Karpas-422 (cell line): ENCODE results near the gene SYCP2. TPM values are rescaled to one million over a fixed set of nuclear protein-coding genes. Genes with fewer than 3 reads are reported as not detected.

Source experiments
- DNase-seq: peaks from one replicate; pipeline ENCODE4 v3.0.0-alpha.2; 2015
- H2AFZ ChIP-seq: fragments of 200-600 bp; sonication (generic); 2 replicates; pipeline ENCODE4 v1.6.1; 2014; ENCODE audit warnings: antibody characterized with exemption, low read length, mixed read lengths
- H3K27ac ChIP-seq: fragments of 200-600 bp; sonication (generic); 2 replicates; pipeline ENCODE4 v1.5.1; 2014; ENCODE audit warnings: mild to moderate bottlenecking, low read length, moderate library complexity
- H3K27me3 ChIP-seq: fragments of 200-600 bp; sonication (generic); 2 replicates; pipeline ENCODE4 v1.6.1; 2014; ENCODE audit warnings: low read length, mixed read lengths
- H3K36me3 ChIP-seq: fragments of 200-600 bp; sonication (generic); 2 replicates; pipeline ENCODE4 v1.6.1; 2014; ENCODE audit warnings: low read length, mixed read lengths; ENCODE audit not compliant: insufficient read depth
- H3K4me1 ChIP-seq: fragments of 200-600 bp; sonication (generic); 2 replicates; pipeline ENCODE4 v1.6.1; 2014; ENCODE audit warnings: mild to moderate bottlenecking, low read length, mixed read lengths
- H3K4me2 ChIP-seq: fragments of 200-600 bp; sonication (generic); 2 replicates; pipeline ENCODE4 v1.6.1; 2014; ENCODE audit warnings: low read length, low read depth, mild to moderate bottlenecking; ENCODE audit not compliant: poor library complexity, severe bottlenecking
- H3K4me3 ChIP-seq: fragments of 200-600 bp; sonication (generic); 2 replicates; pipeline ENCODE4 v1.5.1; 2014; ENCODE audit warnings: mild to moderate bottlenecking, antibody characterized with exemption, low read length, mixed read lengths
- H3K79me2 ChIP-seq: fragments of 200-600 bp; sonication (generic); 2 replicates; pipeline ENCODE4 v1.6.1; 2014; ENCODE audit warnings: mild to moderate bottlenecking, low read length, mixed read lengths
- H3K9ac ChIP-seq: fragments of 200-600 bp; sonication (generic); 2 replicates; pipeline ENCODE4 v1.6.0; 2014; ENCODE audit warnings: low read length
- H3K9me2 ChIP-seq: fragments of 200-600 bp; sonication (generic), shearing (Covaris generic); replicated peaks from 2 replicates; pipeline ENCODE4 v1.6.0; 2014; ENCODE audit warnings: mild to moderate bottlenecking, low read length, moderate library complexity; ENCODE audit not compliant: insufficient read depth
- H3K9me3 ChIP-seq: fragments of 300-700, 200-600 bp; sonication (generic); 2 replicates; pipeline ENCODE4 v1.6.1; 2014; ENCODE audit warnings: low read length, mixed read lengths
- H4K20me1 ChIP-seq: fragments of 200-600 bp; sonication (generic); 2 replicates; pipeline ENCODE4 v1.6.1; 2014; ENCODE audit warnings: mild to moderate bottlenecking, antibody characterized with exemption, low read length, low read depth; ENCODE audit not compliant: insufficient read depth
- total RNA-seq: library from RNA; depleted of rRNA; stranded (reverse); fragments of >200 nt; shearing (Covaris generic); gene quantifications from 2 replicates; pipeline ENCODE4 v1.2.3, GENCODE V29; 2014; ENCODE audit warnings: low replicate concordance

The SYCP2 gene
- total RNA-seq, 1 experiment from 2014 or later, result 6.6 TPM

DNA sequence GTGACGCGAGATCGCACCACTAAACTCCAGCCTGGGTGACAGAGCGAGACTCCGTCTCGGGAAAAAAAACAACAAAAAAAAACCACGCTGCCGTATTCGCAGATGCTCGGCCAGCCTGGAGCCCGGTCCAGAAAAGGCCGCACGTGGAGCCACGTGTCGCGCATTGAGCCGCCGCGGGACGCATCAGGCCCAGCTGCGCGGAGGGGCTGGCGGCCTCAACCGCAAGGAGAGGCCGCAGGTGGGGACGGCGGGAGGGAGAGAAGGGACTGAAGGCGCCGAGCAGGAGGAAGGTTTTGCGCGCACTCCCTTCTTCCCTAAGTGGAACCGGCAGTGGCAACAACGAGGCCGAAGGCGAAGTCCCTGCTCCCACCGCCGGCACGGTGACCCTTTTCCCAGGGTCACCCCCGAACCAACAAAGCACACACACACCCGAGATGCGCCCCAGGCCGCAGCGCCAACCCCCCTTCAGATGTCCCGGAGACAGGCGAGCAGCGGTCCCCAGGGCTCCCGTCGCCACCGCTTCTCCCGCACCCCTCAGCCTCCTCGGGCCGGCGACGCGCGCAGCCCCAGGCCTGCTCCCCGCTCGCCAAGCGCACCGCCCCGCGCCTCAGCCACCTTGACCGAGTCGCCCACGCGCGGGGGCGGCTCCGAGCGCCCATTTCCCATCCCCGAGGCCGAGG lies 681 bp downstream of the SYCP2 start:
- H3K4me2 ChIP-seq, result no peak overlapping the region
- H3K27ac ChIP-seq, result no peak overlapping the region
- no peak overlapping the region for H3K4me3 ChIP-seq
- DNase-seq, result no peak
- H3K79me2 ChIP-seq, result peaks cover 6% of the 10 kb centered on the region; the same call in 1 of the 2 replicates
- H3K27me3 ChIP-seq, result 0 out of 2 replicates have a peak, but pooled peaks cover 2% of the 10 kb centered on the region
- H3K9ac ChIP-seq, result no peak overlapping the region
- no peaks in the 10 kb centered on the region for H3K36me3 ChIP-seq
- peaks cover 6% of the 10 kb centered on the region for H3K4me1 ChIP-seq
- no peaks in the 10 kb centered on the region for H3K9me3 ChIP-seq
- H2AFZ ChIP-seq, result no peak overlapping the region
- no peaks in the 10 kb centered on the region for H4K20me1 ChIP-seq
- H3K9me2 ChIP-seq, result no peaks in the 10 kb centered on the region

- Histone ChIP-seq H3K27me3 (0 out of 2 replicates have a peak, but pooled peaks cover 2% of the 10 kb centered on the region), H3K9me2 (no peaks in the 10 kb centered on the region), H3K27ac (no peak overlapping the region), H2AFZ (no peak overlapping the region), H3K4me2 (no peak overlapping the region), H3K9ac (no peak overlapping the region), H3K79me2 (no peaks in the 10 kb centered on the region), H3K4me1 (no peaks in the 10 kb centered on the region), H3K9me3 (no peaks in the 10 kb centered on the region), H3K4me3 (no peak overlapping the region), H4K20me1 (no peaks in the 10 kb centered on the region), H3K36me3 (no peaks in the 10 kb centered on the region)
- no peak for DNase-seq
Measured at GRCh38 chr20:59931511-59932312, 1.7 kb downstream of the SYCP2 start.

- no peak overlapping the region for H3K27ac ChIP-seq
- no peak overlapping the region for H3K9ac ChIP-seq
- H2AFZ ChIP-seq, result no peak overlapping the region
- no peak overlapping the region for H3K4me2 ChIP-seq
- H3K9me3 ChIP-seq, result no peaks in the 10 kb centered on the region
- H3K9me2 ChIP-seq, result no peaks in the 10 kb centered on the region
- H4K20me1 ChIP-seq, result no peaks in the 10 kb centered on the region
- H3K4me3 ChIP-seq, result no peak overlapping the region
- no peaks in the 10 kb centered on the region for H3K36me3 ChIP-seq
- no peaks in the 10 kb centered on the region for H3K4me1 ChIP-seq
- DNase-seq, result no peak
- no peaks in the 10 kb centered on the region for H3K79me2 ChIP-seq
- H3K27me3 ChIP-seq, result 0 out of 2 replicates have a peak, but pooled peaks cover 2% of the 10 kb centered on the region
Measured at GRCh38 chr20:59925899-59926298, 7.5 kb downstream of the SYCP2 start.

DNA sequence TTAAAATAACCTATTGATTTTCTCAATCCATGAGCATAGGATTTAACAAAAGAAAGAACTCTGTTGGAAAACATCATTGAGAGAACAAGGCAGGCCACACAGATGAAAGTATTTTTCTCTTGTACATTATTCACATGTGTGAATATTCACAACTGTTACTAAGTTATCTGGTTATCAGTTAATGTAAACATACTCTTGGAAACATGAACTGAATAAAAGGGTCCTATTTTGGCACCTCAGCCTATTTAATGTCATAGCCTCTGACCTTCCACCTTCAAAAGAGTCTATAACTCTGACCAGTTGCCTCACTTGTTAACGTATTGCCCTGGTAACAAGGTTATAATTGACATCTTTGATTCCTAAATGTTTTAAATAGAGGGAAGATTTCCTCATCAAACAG lies 8.1 kb downstream of the SYCP2 start:
- DNase-seq, result no peak
- H3K9me3 ChIP-seq, result no peaks in the 10 kb centered on the region
- H3K9ac ChIP-seq, result no peak overlapping the region
- H3K4me2 ChIP-seq, result no peak overlapping the region
- no peaks in the 10 kb centered on the region for H3K4me1 ChIP-seq
- no peaks in the 10 kb centered on the region for H3K9me2 ChIP-seq
- H3K27ac ChIP-seq, result no peak overlapping the region
- H3K36me3 ChIP-seq, result no peaks in the 10 kb centered on the region
- no peaks in the 10 kb centered on the region for H3K79me2 ChIP-seq
- no peak overlapping the region for H3K4me3 ChIP-seq
- H3K27me3 ChIP-seq, result 0 out of 2 replicates have a peak, but pooled peaks cover 2% of the 10 kb centered on the region
- H4K20me1 ChIP-seq, result no peaks in the 10 kb centered on the region
- H2AFZ ChIP-seq, result no peak overlapping the region

- no peaks in the 10 kb centered on the region for H3K27me3 ChIP-seq
- H3K4me2 ChIP-seq, result no peak overlapping the region
- DNase-seq, result no peak
- no peaks in the 10 kb centered on the region for H3K4me1 ChIP-seq
- no peaks in the 10 kb centered on the region for H3K9me2 ChIP-seq
- H3K4me3 ChIP-seq, result no peak overlapping the region
- H4K20me1 ChIP-seq, result no peaks in the 10 kb centered on the region
- H3K9ac ChIP-seq, result no peak overlapping the region
- no peaks in the 10 kb centered on the region for H3K79me2 ChIP-seq
- no peaks in the 10 kb centered on the region for H3K36me3 ChIP-seq
- H2AFZ ChIP-seq, result no peak overlapping the region
- H3K9me3 ChIP-seq, result no peaks in the 10 kb centered on the region
- H3K27ac ChIP-seq, result no peak overlapping the region
Measured at GRCh38 chr20:59923514-59923913, 9.9 kb downstream of the SYCP2 start.

GRCh38 chr20:59920944-59921343 lies 12.5 kb downstream of the SYCP2 start:
- H2AFZ ChIP-seq, result no peak overlapping the region
- H3K9me3 ChIP-seq, result no peaks in the 10 kb centered on the region
- H3K4me2 ChIP-seq, result no peak overlapping the region
- H3K27me3 ChIP-seq, result no peaks in the 10 kb centered on the region
- no peak overlapping the region for H3K9ac ChIP-seq
- H3K9me2 ChIP-seq, result no peaks in the 10 kb centered on the region
- H3K36me3 ChIP-seq, result no peaks in the 10 kb centered on the region
- no peak overlapping the region for H3K4me3 ChIP-seq
- DNase-seq, result no peak
- H3K79me2 ChIP-seq, result no peaks in the 10 kb centered on the region
- no peak overlapping the region for H3K27ac ChIP-seq
- H3K4me1 ChIP-seq, result no peaks in the 10 kb centered on the region
- no peaks in the 10 kb centered on the region for H4K20me1 ChIP-seq

DNA sequence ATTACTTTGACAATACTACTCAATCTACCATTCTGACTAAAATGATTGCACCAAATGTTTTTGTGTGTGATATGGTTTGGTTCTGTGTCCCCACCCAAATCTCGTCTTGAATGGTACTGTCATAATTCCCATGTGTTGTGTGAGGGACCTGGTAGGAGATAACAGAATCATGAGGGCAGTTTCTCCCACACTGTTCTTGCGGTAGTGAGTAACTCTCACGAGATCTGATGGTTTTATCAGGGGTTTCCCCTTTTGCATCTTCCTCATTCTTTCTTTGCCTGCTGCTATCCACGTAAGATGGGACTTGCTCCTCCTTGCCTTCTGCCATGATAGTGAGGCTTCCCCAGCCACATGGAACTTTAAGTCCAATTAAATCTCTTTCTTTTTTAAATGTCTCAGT lies 20.8 kb downstream of the SYCP2 start:
- peak; percentile 41 for DNase-seq

DNA sequence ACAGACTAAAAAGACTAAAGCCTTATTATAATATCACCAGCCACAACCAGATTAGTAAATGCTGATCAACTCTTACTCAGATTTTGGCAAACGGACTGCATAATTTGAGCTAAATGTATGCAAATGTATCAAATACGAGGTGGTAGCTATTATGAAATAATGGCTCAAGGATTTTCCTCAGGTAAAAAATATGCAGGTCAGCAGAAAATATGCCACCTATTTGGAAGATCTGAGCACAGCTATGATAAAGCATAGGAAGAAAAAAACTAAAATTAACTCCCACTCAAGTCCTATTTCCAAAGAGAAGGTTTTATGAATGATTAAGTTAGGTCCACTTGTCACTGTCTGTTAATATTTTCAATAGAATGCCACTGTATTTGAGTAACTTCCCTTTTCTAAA lies 22.4 kb downstream of the SYCP2 start:
- Histone ChIP-seq H3K27me3 (no peaks in the 10 kb centered on the region), H3K79me2 (no peaks in the 10 kb centered on the region), H3K9ac (no peak overlapping the region), H3K36me3 (no peaks in the 10 kb centered on the region), H3K4me3 (no peak overlapping the region), H4K20me1 (no peaks in the 10 kb centered on the region), H3K27ac (no peak overlapping the region), H2AFZ (no peak overlapping the region), H3K4me2 (no peak overlapping the region), H3K9me3 (no peaks in the 10 kb centered on the region), H3K4me1 (peaks cover 5% of the 10 kb centered on the region; the same call in 1 of the 2 replicates), H3K9me2 (no peaks in the 10 kb centered on the region)
- no peak for DNase-seq

More for the DNA sequence above, 20.8 kb downstream of the SYCP2 start:
- Histone ChIP-seq H3K36me3 (no peaks in the 10 kb centered on the region), H3K4me1 (peaks cover 5% of the 10 kb centered on the region; the same call in 1 of the 2 replicates), H3K4me2 (no peak overlapping the region), H3K79me2 (no peaks in the 10 kb centered on the region), H3K9ac (no peak overlapping the region), H3K4me3 (no peak overlapping the region), H3K27me3 (no peaks in the 10 kb centered on the region), H3K27ac (no peak overlapping the region), H2AFZ (no peak overlapping the region), H3K9me3 (no peaks in the 10 kb centered on the region), H3K9me2 (no peaks in the 10 kb centered on the region), H4K20me1 (no peaks in the 10 kb centered on the region)
